IPS DF 19.7 (cell line): ENCODE results near the gene CLEC18C.
"Not testable (repeated sequence)": the region's sequence is repeated elsewhere in the genome, so short reads cannot be mapped to it uniquely, and the experiment has no call there.

ENCODE experiments used
- DNase-seq: peaks from one replicate; pipeline ENCODE4 v3.0.0-alpha.2; 2013; ENCODE audit warnings: low read depth, low spot score

CLEC18C gene

DNA sequence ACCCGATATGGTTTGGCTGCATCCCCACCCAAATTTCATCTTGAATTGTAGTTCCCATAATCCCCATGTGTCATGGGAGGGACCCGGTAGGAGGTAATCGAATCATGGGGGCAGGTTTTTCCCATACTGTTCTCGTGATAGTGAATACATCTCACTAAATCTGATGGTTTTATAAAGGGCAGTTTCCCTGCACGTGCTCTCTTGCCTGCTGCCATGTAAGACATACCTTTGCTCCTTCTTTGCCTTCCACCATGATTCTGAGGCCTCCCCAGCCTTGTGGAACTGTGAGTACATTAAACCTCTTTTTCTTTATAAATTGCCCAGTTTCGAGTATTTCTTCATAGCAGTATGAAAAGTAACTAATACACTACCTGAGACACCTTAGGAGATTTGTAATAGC, 32.8 kb downstream of the CLEC18C start:
- DNase-seq, result not testable (repeated sequence)

DNA sequence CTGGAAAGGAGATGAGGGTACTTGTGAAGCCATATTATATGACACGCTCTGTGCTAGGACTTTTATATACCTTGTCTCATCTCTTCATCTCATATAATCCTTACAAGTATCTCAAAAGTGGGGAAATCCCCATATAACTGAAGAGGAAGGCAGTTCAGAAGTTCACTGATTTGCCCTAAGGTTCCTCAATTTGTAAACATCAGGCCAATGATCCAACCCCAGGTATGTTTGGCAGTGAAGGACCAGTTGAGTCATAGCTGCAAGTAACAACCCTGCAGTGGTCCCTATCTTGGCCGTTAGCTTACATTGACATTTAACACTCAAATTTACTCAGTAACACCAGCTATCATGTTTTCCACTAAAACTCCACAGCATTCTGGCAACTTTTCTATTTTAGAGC, 45.0 kb downstream of the CLEC18C start:
- DNase-seq, result not testable (repeated sequence)

- DNase-seq, result not testable (repeated sequence)
Observed at GRCh38 chr16:70222574-70222973, 49.0 kb downstream of the CLEC18C start.

DNA sequence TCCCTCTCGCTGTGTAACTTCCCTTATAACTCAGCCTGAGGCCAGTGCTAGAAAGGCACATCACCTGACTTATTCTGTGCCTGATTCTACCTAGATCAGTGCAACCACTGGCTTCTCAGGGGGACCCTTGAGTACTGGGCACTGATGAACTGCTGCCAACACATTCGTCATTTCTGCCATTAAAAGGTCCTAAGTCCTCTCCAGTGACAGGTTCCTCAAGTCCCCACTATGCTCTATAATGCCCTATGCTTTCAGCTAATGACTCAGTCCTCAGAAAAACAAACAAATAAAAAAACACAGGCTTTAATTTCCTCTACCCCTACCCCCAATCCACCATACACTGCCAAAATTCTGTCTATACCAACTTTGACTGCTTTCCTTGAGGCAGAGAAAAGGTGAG, 49.6 kb downstream of the CLEC18C start:
- DNase-seq, result not testable (repeated sequence)

DNA sequence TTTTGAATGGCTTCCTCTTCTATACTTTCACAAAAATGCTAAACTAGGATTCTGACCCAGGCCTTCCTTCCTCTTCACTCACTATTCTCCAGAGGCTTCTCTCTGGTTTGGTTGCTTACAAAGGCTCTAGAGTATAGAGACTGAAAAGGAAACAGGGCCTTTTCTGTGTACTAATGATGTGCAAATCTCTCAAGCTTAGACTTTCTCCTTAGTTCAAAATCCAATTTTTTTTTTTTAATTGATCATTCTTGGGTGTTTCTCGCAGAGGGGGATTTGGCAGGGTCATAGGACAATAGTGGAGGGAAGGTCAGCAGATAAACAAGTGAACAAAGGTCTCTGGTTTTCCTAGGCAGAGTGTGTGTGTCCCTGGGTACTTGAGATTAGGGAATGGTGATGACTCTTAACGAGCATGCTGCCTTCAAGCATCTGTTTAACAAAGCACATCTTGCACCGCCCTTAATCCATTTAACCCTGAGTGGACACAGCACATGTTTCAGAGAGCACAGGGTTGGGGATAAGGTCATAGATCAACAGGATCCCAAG, 50.5 kb downstream of the CLEC18C start:
- DNase-seq, result not testable (repeated sequence)

DNA sequence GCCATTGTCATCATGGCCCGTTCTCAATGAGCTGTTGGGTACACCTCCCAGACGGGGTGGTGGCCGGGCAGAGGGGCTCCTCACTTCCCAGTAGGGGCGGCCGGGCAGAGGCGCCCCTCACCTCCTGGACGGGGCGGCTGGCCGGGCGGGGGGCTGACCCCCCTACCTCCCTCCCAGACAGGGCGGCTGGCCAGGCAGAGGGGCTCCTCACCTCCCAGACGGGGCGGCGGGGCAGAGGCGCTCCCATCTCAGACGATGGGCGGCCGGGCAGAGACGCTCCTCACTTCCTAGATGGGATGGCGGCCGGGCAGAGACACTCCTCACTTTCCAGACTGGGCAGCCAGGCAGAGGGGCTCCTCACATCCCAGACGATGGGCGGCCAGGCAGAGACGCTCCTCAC, 51.1 kb downstream of the CLEC18C start:
- DNase-seq, result not testable (repeated sequence)

- not testable (repeated sequence) for DNase-seq
Observed at GRCh38 chr16:70225430-70225829, 51.8 kb downstream of the CLEC18C start.

DNA sequence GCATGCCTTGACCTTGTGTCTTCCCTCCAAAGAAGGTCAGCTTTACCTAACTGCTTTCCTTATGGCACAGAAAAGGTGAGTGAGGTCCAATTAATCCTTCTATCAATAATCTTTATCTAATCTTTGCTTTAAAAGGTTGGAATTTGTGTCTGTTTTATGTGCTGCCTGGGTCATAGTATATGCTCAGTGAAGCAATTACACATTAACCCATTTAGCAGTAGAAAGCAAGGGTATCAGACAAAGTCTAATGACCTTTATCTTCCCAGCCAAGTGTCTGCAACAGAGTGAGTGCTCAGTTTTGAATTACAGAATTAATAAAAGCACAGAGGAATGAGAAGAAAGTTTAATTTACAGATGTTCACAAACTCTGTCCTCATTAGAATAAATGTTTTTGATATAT, 52.4 kb downstream of the CLEC18C start:
- not testable (repeated sequence) for DNase-seq

- DNase-seq, result not testable (repeated sequence)
Observed at GRCh38 chr16:70231831-70232230, 58.2 kb downstream of the CLEC18C start.
